Measurements from ENCODE around the gene KCNJ2.

Gene KCNJ2

GRCh38 chr17:70157151-70157550, 12.2 kb upstream of the KCNJ2 start:
- Histone ChIP-seq H3K4me1 (ENCODE audit: insufficient read depth, low read length) (no peaks in the 10 kb centered on the region), H4K20me1 (ENCODE audit: insufficient read depth, low read length) (no peaks in the 10 kb centered on the region), H3K36me3 (ENCODE audit: insufficient read depth, low read length) (no peaks in the 10 kb centered on the region), H3K4me2 (ENCODE audit: insufficient read depth, low read length) (no peak overlapping the region), H3K79me2 (ENCODE audit: insufficient read depth, low read length) (no peaks in the 10 kb centered on the region), H3K9ac (ENCODE audit: low read depth, low read length) (no peak overlapping the region), H3K4me3 (ENCODE audit: low read depth in 1 of 2, low read length in 2 of 2) (no peak overlapping the region), H3K27me3 (ENCODE audit: insufficient read depth, low read length, poor library complexity) (no peaks in the 10 kb centered on the region), H2AFZ (ENCODE audit: low read depth, low read length) (no peak overlapping the region), H3K27ac (ENCODE audit: low read length) (no peak overlapping the region), H3K9me3 (ENCODE audit: insufficient read depth, low read length, severe bottlenecking) (no peaks in the 10 kb centered on the region)
- TF ChIP-seq, protein P1, sequence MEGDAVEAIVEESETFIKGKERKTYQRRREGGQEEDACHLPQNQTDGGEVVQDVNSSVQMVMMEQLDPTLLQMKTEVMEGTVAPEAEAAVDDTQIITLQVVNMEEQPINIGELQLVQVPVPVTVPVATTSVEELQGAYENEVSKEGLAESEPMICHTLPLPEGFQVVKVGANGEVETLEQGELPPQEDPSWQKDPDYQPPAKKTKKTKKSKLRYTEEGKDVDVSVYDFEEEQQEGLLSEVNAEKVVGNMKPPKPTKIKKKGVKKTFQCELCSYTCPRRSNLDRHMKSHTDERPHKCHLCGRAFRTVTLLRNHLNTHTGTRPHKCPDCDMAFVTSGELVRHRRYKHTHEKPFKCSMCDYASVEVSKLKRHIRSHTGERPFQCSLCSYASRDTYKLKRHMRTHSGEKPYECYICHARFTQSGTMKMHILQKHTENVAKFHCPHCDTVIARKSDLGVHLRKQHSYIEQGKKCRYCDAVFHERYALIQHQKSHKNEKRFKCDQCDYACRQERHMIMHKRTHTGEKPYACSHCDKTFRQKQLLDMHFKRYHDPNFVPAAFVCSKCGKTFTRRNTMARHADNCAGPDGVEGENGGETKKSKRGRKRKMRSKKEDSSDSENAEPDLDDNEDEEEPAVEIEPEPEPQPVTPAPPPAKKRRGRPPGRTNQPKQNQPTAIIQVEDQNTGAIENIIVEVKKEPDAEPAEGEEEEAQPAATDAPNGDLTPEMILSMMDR (IDR thresholded peaks at IDR 0.05; ENCODE audit: borderline replicate concordance, extremely low read depth, low read length, poor library complexity, severe bottlenecking), result no peak
- TF ChIP-seq EZH2 (IDR thresholded peaks at IDR 0.05; ENCODE audit: borderline replicate concordance, low read depth, low read length, severe bottlenecking), result no peak
- DNase-seq, result no peak
- no peak for ATAC-seq (ENCODE audit: insufficient read depth, low read depth)

DNA sequence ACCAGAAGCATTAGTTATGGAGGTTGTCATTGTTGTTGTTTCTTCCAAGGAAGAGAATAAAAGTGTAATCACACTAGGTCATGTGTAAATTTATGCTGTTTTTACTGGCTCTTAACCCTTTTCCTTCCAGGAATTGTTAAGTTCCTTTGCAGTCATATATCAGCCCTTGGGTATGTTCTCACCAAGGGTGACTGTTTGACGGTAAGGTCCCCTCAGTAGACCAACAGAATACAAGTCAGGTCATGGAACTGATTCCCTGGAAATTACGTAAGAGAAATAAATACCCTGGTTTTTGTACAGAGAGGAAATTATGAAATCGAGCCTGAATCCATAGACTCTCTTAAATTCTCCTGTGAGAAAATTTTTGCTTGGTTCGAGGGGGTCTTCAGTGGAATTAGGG, 11.2 kb upstream of the KCNJ2 start:
- no peaks in the 10 kb centered on the region for H3K27me3 ChIP-seq (ENCODE audit: insufficient read depth, low read length, poor library complexity)
- H3K9me3 ChIP-seq (ENCODE audit: insufficient read depth, low read length, severe bottlenecking), result no peaks in the 10 kb centered on the region
- TF ChIP-seq EZH2 (IDR thresholded peaks at IDR 0.05; ENCODE audit: borderline replicate concordance, low read depth, low read length, severe bottlenecking), result no peak
- TF ChIP-seq, protein P1 (IDR thresholded peaks at IDR 0.05; ENCODE audit: borderline replicate concordance, extremely low read depth, low read length, poor library complexity, severe bottlenecking), result no peak
- no peak overlapping the region for H3K4me3 ChIP-seq (ENCODE audit: low read depth in 1 of 2, low read length in 2 of 2)
- no peaks in the 10 kb centered on the region for H4K20me1 ChIP-seq (ENCODE audit: insufficient read depth, low read length)
- no peak overlapping the region for H3K4me2 ChIP-seq (ENCODE audit: insufficient read depth, low read length)
- H3K9ac ChIP-seq (ENCODE audit: low read depth, low read length), result no peak overlapping the region
- H3K4me1 ChIP-seq (ENCODE audit: insufficient read depth, low read length), result no peaks in the 10 kb centered on the region
- H3K79me2 ChIP-seq (ENCODE audit: insufficient read depth, low read length), result no peaks in the 10 kb centered on the region
- H3K27ac ChIP-seq (ENCODE audit: low read length), result no peak overlapping the region
- ATAC-seq (ENCODE audit: insufficient read depth, low read depth) (no peak), DNase-seq (no peak)
- no peaks in the 10 kb centered on the region for H3K36me3 ChIP-seq (ENCODE audit: insufficient read depth, low read length)
- no peak overlapping the region for H2AFZ ChIP-seq (ENCODE audit: low read depth, low read length)

GRCh38 chr17:70158591-70158990, 10.7 kb upstream of the KCNJ2 start:
- Histone ChIP-seq H4K20me1 (ENCODE audit: insufficient read depth, low read length) (no peaks in the 10 kb centered on the region), H3K4me1 (ENCODE audit: insufficient read depth, low read length) (no peaks in the 10 kb centered on the region), H3K27ac (ENCODE audit: low read length) (no peak overlapping the region), H3K79me2 (ENCODE audit: insufficient read depth, low read length) (no peaks in the 10 kb centered on the region), H3K4me2 (ENCODE audit: insufficient read depth, low read length) (no peak overlapping the region), H2AFZ (ENCODE audit: low read depth, low read length) (no peak overlapping the region), H3K9me3 (ENCODE audit: insufficient read depth, low read length, severe bottlenecking) (no peaks in the 10 kb centered on the region), H3K36me3 (ENCODE audit: insufficient read depth, low read length) (no peaks in the 10 kb centered on the region), H3K4me3 (ENCODE audit: low read depth in 1 of 2, low read length in 2 of 2) (no peak overlapping the region), H3K27me3 (ENCODE audit: insufficient read depth, low read length, poor library complexity) (no peaks in the 10 kb centered on the region), H3K9ac (ENCODE audit: low read depth, low read length) (no peak overlapping the region)
- no peak for DNase-seq
- no peak for ATAC-seq (ENCODE audit: insufficient read depth, low read depth)
- TF ChIP-seq, protein P1 (IDR thresholded peaks at IDR 0.05; ENCODE audit: borderline replicate concordance, extremely low read depth, low read length, poor library complexity, severe bottlenecking), result no peak
- TF ChIP-seq EZH2 (IDR thresholded peaks at IDR 0.05; ENCODE audit: borderline replicate concordance, low read depth, low read length, severe bottlenecking), result no peak

DNA sequence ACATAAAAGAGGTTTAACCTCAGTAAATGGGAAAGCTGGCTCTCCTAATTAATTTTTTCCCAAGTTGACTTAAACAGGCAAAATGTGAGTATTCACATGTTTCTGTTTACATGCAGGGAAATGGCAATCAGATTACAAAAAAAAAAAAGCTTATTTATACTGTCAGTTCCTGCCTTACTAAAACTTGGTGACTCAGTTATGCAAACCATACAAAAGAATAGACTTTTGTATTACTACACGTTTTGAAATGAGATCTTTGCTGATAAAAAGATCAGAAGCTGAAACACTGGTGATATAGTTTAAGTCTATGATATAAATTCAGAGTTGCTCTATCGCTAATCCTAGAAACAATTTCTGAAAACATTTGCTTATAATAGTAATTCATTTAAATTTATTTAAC, 9.4 kb upstream of the KCNJ2 start:
- H2AFZ ChIP-seq (ENCODE audit: low read depth, low read length), result no peak overlapping the region
- no peaks in the 10 kb centered on the region for H3K36me3 ChIP-seq (ENCODE audit: insufficient read depth, low read length)
- H3K27me3 ChIP-seq (ENCODE audit: insufficient read depth, low read length, poor library complexity), result no peaks in the 10 kb centered on the region
- no peaks in the 10 kb centered on the region for H4K20me1 ChIP-seq (ENCODE audit: insufficient read depth, low read length)
- no peak overlapping the region for H3K9ac ChIP-seq (ENCODE audit: low read depth, low read length)
- no peak for ATAC-seq (ENCODE audit: insufficient read depth, low read depth)
- no peak overlapping the region for H3K4me3 ChIP-seq (ENCODE audit: low read depth in 1 of 2, low read length in 2 of 2)
- no peaks in the 10 kb centered on the region for H3K4me1 ChIP-seq (ENCODE audit: insufficient read depth, low read length)
- no peaks in the 10 kb centered on the region for H3K79me2 ChIP-seq (ENCODE audit: insufficient read depth, low read length)
- no peak overlapping the region for H3K27ac ChIP-seq (ENCODE audit: low read length)
- no peaks in the 10 kb centered on the region for H3K9me3 ChIP-seq (ENCODE audit: insufficient read depth, low read length, severe bottlenecking)
- no peak for DNase-seq
- TF ChIP-seq, protein P1 (IDR thresholded peaks at IDR 0.05; ENCODE audit: borderline replicate concordance, extremely low read depth, low read length, poor library complexity, severe bottlenecking), result no peak
- no peak for TF ChIP-seq EZH2 (IDR thresholded peaks at IDR 0.05; ENCODE audit: borderline replicate concordance, low read depth, low read length, severe bottlenecking)
- H3K4me2 ChIP-seq (ENCODE audit: insufficient read depth, low read length), result no peak overlapping the region

Measured in DND-41 (cell line).